ENCODE measurements around the gene ASIP. TPM values are rescaled to one million over a fixed set of nuclear protein-coding genes. Genes with fewer than 3 reads are reported as not detected.

Gene ASIP
- total and polyA plus RNA-seq, 2 donors (not counting 1 experiment from before 2014, with no cell fraction given) = not detected

GRCh38 chr20:34231634-34232033, 9.6 kb upstream of the ASIP start:
- Histone ChIP-seq H2AFZ (ENCODE audit: low read length) (no peak overlapping the region), H3K36me3 (ENCODE audit: control insufficient read depth, insufficient read depth, low read length) (no peaks in the 10 kb centered on the region), H3K27me3 (ENCODE audit: control insufficient read depth, insufficient read depth, low read length) (peaks cover 4% of the 10 kb centered on the region), H3K4me3 (replicated peaks in 1 of 4; ENCODE audit: control extremely low read depth in 1 of 4, insufficient read depth in 1 of 4, low read depth in 3 of 4, low read length in 4 of 4) (no peak overlapping the region), H4K20me1 (ENCODE audit: control insufficient read depth, extremely low read depth, insufficient read depth, low read length) (no peaks in the 10 kb centered on the region), H3K9me3 (ENCODE audit: control insufficient read depth, insufficient read depth, low read depth, low read length) (no peaks in the 10 kb centered on the region), H3K79me2 (ENCODE audit: control insufficient read depth, insufficient read depth, low read length) (no peaks in the 10 kb centered on the region), H3K27ac (ENCODE audit: insufficient read depth, low read length) (no peak overlapping the region), H3K4me2 (ENCODE audit: extremely low read depth, insufficient read depth, low read length) (no peak overlapping the region), H3K4me1 (ENCODE audit: control insufficient read depth, extremely low read depth, insufficient read depth, low read length) (no peaks in the 10 kb centered on the region), H3K9ac (ENCODE audit: insufficient read depth, low read length) (no peak overlapping the region)
- DNase-seq (ENCODE audit: low read depth in 2 of 2) = no peak
- TF ChIP-seq, protein P1, sequence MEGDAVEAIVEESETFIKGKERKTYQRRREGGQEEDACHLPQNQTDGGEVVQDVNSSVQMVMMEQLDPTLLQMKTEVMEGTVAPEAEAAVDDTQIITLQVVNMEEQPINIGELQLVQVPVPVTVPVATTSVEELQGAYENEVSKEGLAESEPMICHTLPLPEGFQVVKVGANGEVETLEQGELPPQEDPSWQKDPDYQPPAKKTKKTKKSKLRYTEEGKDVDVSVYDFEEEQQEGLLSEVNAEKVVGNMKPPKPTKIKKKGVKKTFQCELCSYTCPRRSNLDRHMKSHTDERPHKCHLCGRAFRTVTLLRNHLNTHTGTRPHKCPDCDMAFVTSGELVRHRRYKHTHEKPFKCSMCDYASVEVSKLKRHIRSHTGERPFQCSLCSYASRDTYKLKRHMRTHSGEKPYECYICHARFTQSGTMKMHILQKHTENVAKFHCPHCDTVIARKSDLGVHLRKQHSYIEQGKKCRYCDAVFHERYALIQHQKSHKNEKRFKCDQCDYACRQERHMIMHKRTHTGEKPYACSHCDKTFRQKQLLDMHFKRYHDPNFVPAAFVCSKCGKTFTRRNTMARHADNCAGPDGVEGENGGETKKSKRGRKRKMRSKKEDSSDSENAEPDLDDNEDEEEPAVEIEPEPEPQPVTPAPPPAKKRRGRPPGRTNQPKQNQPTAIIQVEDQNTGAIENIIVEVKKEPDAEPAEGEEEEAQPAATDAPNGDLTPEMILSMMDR (conservative IDR thresholded peaks at IDR 0.05 in 1 of 2, IDR thresholded peaks at IDR 0.05 in 1 of 2; ENCODE audit: low read depth in 1 of 2, low read length in 2 of 2) = no peak
- TF ChIP-seq EZH2 (IDR thresholded peaks at IDR 0.05; ENCODE audit: low read length, missing control alignments) = no peak

DNA sequence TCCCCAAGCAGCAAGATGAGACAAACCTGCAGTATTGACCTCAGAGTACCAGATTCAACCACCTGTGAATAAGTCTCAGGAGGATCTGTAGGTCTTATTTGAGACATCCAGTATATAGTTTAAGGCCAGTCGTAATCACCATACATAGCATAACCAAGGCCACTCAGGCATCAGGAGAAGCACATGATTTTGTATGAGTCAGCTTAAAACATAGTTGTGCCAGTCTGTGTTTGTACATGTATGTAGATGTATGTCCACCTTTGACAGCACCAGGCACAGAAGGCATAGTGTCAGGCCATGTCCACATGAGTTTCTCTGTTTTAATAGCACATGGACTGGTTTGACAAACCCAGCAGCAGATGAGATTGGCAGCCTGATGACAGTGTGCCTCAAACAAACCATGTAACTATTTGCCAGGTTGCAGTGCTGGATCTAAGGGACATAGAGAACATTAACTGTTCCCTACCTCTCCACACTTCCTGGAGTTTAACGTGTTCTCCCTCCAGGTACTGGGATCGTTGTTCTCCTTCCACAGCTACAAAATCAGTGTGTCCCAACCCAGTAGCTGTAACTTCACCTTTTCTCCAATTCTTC, 8.6 kb upstream of the ASIP start:
- no peak for DNase-seq (ENCODE audit: low read depth in 2 of 2)
- Histone ChIP-seq H4K20me1 (ENCODE audit: control insufficient read depth, extremely low read depth, insufficient read depth, low read length) (no peaks in the 10 kb centered on the region), H3K36me3 (ENCODE audit: control insufficient read depth, insufficient read depth, low read length) (no peaks in the 10 kb centered on the region), H3K4me1 (ENCODE audit: control insufficient read depth, extremely low read depth, insufficient read depth, low read length) (no peaks in the 10 kb centered on the region), H3K27ac (ENCODE audit: insufficient read depth, low read length) (no peak overlapping the region), H2AFZ (ENCODE audit: low read length) (no peak overlapping the region), H3K4me2 (ENCODE audit: extremely low read depth, insufficient read depth, low read length) (no peak overlapping the region), H3K27me3 (ENCODE audit: control insufficient read depth, insufficient read depth, low read length) (peaks cover 4% of the 10 kb centered on the region), H3K9me3 (ENCODE audit: control insufficient read depth, insufficient read depth, low read depth, low read length) (no peaks in the 10 kb centered on the region), H3K4me3 (replicated peaks in 1 of 4; ENCODE audit: control extremely low read depth in 1 of 4, insufficient read depth in 1 of 4, low read depth in 3 of 4, low read length in 4 of 4) (no peak overlapping the region), H3K79me2 (ENCODE audit: control insufficient read depth, insufficient read depth, low read length) (no peaks in the 10 kb centered on the region), H3K9ac (ENCODE audit: insufficient read depth, low read length) (no peak overlapping the region)
- TF ChIP-seq, protein P1 (conservative IDR thresholded peaks at IDR 0.05 in 1 of 2, IDR thresholded peaks at IDR 0.05 in 1 of 2; ENCODE audit: low read depth in 1 of 2, low read length in 2 of 2) = no peak
- TF ChIP-seq EZH2 (IDR thresholded peaks at IDR 0.05; ENCODE audit: low read length, missing control alignments) = no peak

DNA sequence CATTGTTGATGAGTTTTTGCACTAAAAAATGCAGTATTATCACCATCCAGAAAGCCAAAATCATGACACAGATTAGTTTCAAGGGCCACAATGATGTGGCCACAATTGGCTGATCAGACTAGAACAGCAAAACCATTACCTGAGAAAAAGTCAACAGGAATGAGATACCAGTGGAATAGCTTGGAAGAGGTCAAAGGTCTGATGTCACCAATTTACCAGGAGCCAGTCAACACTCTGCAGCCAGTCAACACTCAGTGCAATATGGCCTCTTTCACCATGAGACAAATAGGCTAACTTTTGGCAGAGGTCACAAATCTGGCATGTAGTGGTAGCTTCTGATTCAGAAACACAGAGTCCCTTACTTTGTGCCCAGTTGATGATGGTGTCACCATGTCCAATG, 7.5 kb upstream of the ASIP start:
- H3K4me3 ChIP-seq (replicated peaks in 1 of 4; ENCODE audit: control extremely low read depth in 1 of 4, insufficient read depth in 1 of 4, low read depth in 3 of 4, low read length in 4 of 4) = no peak overlapping the region

More for the DNA sequence above, 7.5 kb upstream of the ASIP start:
- no peak overlapping the region for H3K9ac ChIP-seq (ENCODE audit: insufficient read depth, low read length)
- no peak for TF ChIP-seq EZH2 (IDR thresholded peaks at IDR 0.05; ENCODE audit: low read length, missing control alignments)
- TF ChIP-seq, protein P1 (conservative IDR thresholded peaks at IDR 0.05 in 1 of 2, IDR thresholded peaks at IDR 0.05 in 1 of 2; ENCODE audit: low read depth in 1 of 2, low read length in 2 of 2) = no peak
- DNase-seq (ENCODE audit: low read depth in 2 of 2) = no peak
- H3K27ac ChIP-seq (ENCODE audit: insufficient read depth, low read length) = no peak overlapping the region
- H3K4me1 ChIP-seq (ENCODE audit: control insufficient read depth, extremely low read depth, insufficient read depth, low read length) = no peaks in the 10 kb centered on the region
- H2AFZ ChIP-seq (ENCODE audit: low read length) = no peak overlapping the region
- no peaks in the 10 kb centered on the region for H3K9me3 ChIP-seq (ENCODE audit: control insufficient read depth, insufficient read depth, low read depth, low read length)
- H3K27me3 ChIP-seq (ENCODE audit: control insufficient read depth, insufficient read depth, low read length) = peaks cover 4% of the 10 kb centered on the region
- H4K20me1 ChIP-seq (ENCODE audit: control insufficient read depth, extremely low read depth, insufficient read depth, low read length) = no peaks in the 10 kb centered on the region
- no peak overlapping the region for H3K4me2 ChIP-seq (ENCODE audit: extremely low read depth, insufficient read depth, low read length)
- no peaks in the 10 kb centered on the region for H3K36me3 ChIP-seq (ENCODE audit: control insufficient read depth, insufficient read depth, low read length)
- no peaks in the 10 kb centered on the region for H3K79me2 ChIP-seq (ENCODE audit: control insufficient read depth, insufficient read depth, low read length)
